ENCODE results near the gene CD79A. TPM values are rescaled to one million over a fixed set of nuclear protein-coding genes. Genes with fewer than 3 reads are reported as not detected.

The CD79A gene
- total and polyA plus RNA-seq, 2 donors (not counting 1 experiment from before 2014, with no cell fraction given) = 0.07 to 0.17 TPM

GRCh38 chr19:41928754-41929535, 51.9 kb downstream of the CD79A start:
- H3K27me3 ChIP-seq (ENCODE audit: control insufficient read depth, insufficient read depth, low read length) = peaks cover 71% of the 10 kb centered on the region
- DNase-seq (ENCODE audit: low read depth in 2 of 2) = no peak
- H3K36me3 ChIP-seq (ENCODE audit: control insufficient read depth, insufficient read depth, low read length) = no peaks in the 10 kb centered on the region
- peaks cover 5% of the 10 kb centered on the region for H3K4me1 ChIP-seq (ENCODE audit: control insufficient read depth, extremely low read depth, insufficient read depth, low read length)
- peak overlapping the region; percentile 32 for H3K4me2 ChIP-seq (ENCODE audit: extremely low read depth, insufficient read depth, low read length)
- TF ChIP-seq EZH2 (IDR thresholded peaks at IDR 0.05; ENCODE audit: low read length, missing control alignments) (peak; percentile 98), CTCF (conservative IDR thresholded peaks at IDR 0.05 in 1 of 2, IDR thresholded peaks at IDR 0.05 in 1 of 2; ENCODE audit: low read depth in 1 of 2, low read length in 2 of 2) (no peak)
- H2AFZ ChIP-seq (ENCODE audit: low read length) = peak overlapping the region; percentile 12
- H3K9ac ChIP-seq (ENCODE audit: insufficient read depth, low read length) = no peak overlapping the region
- H4K20me1 ChIP-seq (ENCODE audit: control insufficient read depth, extremely low read depth, insufficient read depth, low read length) = no peaks in the 10 kb centered on the region
- peak overlapping the region in 2 of 4 experiments; percentile 17 to 42 for H3K4me3 ChIP-seq (replicated peaks in 1 of 4; ENCODE audit: control extremely low read depth in 1 of 4, insufficient read depth in 1 of 4, low read depth in 3 of 4, low read length in 4 of 4)
- no peaks in the 10 kb centered on the region for H3K9me3 ChIP-seq (ENCODE audit: control insufficient read depth, insufficient read depth, low read depth, low read length)
- H3K79me2 ChIP-seq (ENCODE audit: control insufficient read depth, insufficient read depth, low read length) = no peaks in the 10 kb centered on the region
- H3K27ac ChIP-seq (ENCODE audit: insufficient read depth, low read length) = no peak overlapping the region

- Histone ChIP-seq H3K27me3 (ENCODE audit: control insufficient read depth, insufficient read depth, low read length) (peaks cover 75% of the 10 kb centered on the region), H4K20me1 (ENCODE audit: control insufficient read depth, extremely low read depth, insufficient read depth, low read length) (no peaks in the 10 kb centered on the region), H3K36me3 (ENCODE audit: control insufficient read depth, insufficient read depth, low read length) (no peaks in the 10 kb centered on the region), H3K4me2 (ENCODE audit: extremely low read depth, insufficient read depth, low read length) (no peak overlapping the region), H3K9me3 (ENCODE audit: control insufficient read depth, insufficient read depth, low read depth, low read length) (no peaks in the 10 kb centered on the region), H3K4me3 (replicated peaks in 1 of 4; ENCODE audit: control extremely low read depth in 1 of 4, insufficient read depth in 1 of 4, low read depth in 3 of 4, low read length in 4 of 4) (no peak overlapping the region), H3K27ac (ENCODE audit: insufficient read depth, low read length) (no peak overlapping the region), H3K4me1 (ENCODE audit: control insufficient read depth, extremely low read depth, insufficient read depth, low read length) (peaks cover 5% of the 10 kb centered on the region), H2AFZ (ENCODE audit: low read length) (no peak overlapping the region), H3K9ac (ENCODE audit: insufficient read depth, low read length) (no peak overlapping the region), H3K79me2 (ENCODE audit: control insufficient read depth, insufficient read depth, low read length) (no peaks in the 10 kb centered on the region)
- DNase-seq (ENCODE audit: low read depth in 2 of 2) = no peak
- TF ChIP-seq CTCF (conservative IDR thresholded peaks at IDR 0.05 in 1 of 2, IDR thresholded peaks at IDR 0.05 in 1 of 2; ENCODE audit: low read depth in 1 of 2, low read length in 2 of 2) = no peak
- TF ChIP-seq EZH2 (IDR thresholded peaks at IDR 0.05; ENCODE audit: low read length, missing control alignments) = no peak
Observed at GRCh38 chr19:41929536-41930071, 52.5 kb downstream of the CD79A start.

- H3K27ac ChIP-seq (ENCODE audit: insufficient read depth, low read length) = no peak overlapping the region
- H3K9ac ChIP-seq (ENCODE audit: insufficient read depth, low read length) = no peak overlapping the region
- DNase-seq (ENCODE audit: low read depth in 2 of 2) = no peak
- H3K4me2 ChIP-seq (ENCODE audit: extremely low read depth, insufficient read depth, low read length) = no peak overlapping the region
- peaks cover 5% of the 10 kb centered on the region for H3K4me1 ChIP-seq (ENCODE audit: control insufficient read depth, extremely low read depth, insufficient read depth, low read length)
- no peaks in the 10 kb centered on the region for H3K36me3 ChIP-seq (ENCODE audit: control insufficient read depth, insufficient read depth, low read length)
- H3K27me3 ChIP-seq (ENCODE audit: control insufficient read depth, insufficient read depth, low read length) = peaks cover 79% of the 10 kb centered on the region
- no peaks in the 10 kb centered on the region for H3K79me2 ChIP-seq (ENCODE audit: control insufficient read depth, insufficient read depth, low read length)
- TF ChIP-seq CTCF (conservative IDR thresholded peaks at IDR 0.05 in 1 of 2, IDR thresholded peaks at IDR 0.05 in 1 of 2; ENCODE audit: low read depth in 1 of 2, low read length in 2 of 2) (no peak), EZH2 (IDR thresholded peaks at IDR 0.05; ENCODE audit: low read length, missing control alignments) (peak; percentile 19)
- H2AFZ ChIP-seq (ENCODE audit: low read length) = no peak overlapping the region
- no peak overlapping the region for H3K4me3 ChIP-seq (replicated peaks in 1 of 4; ENCODE audit: control extremely low read depth in 1 of 4, insufficient read depth in 1 of 4, low read depth in 3 of 4, low read length in 4 of 4)
- H4K20me1 ChIP-seq (ENCODE audit: control insufficient read depth, extremely low read depth, insufficient read depth, low read length) = no peaks in the 10 kb centered on the region
- H3K9me3 ChIP-seq (ENCODE audit: control insufficient read depth, insufficient read depth, low read depth, low read length) = no peaks in the 10 kb centered on the region
Observed at GRCh38 chr19:41930322-41930722, 53.2 kb downstream of the CD79A start.
